Fibroblast of pulmonary artery (primary cell): ENCODE data around the gene FLII.

ENCODE experiments used
- DNase-seq: peaks from one replicate; pipeline ENCODE4 v3.0.0-alpha.2; 2010; ENCODE audit warnings: low read depth
- H3K4me3 ChIP-seq: replicated peaks from 2 replicates; pipeline ENCODE4 v1.5.1; 2011; ENCODE audit warnings: low read depth, mild to moderate bottlenecking, control low read depth, low read length, moderate library complexity
- CTCF ChIP-seq: IDR thresholded peaks from 2 replicates; pipeline ENCODE4 v1.5.1; 2011; ENCODE audit warnings: mild to moderate bottlenecking, control low read depth, low read length, inconsistent platforms; ENCODE audit errors: missing control alignments

Gene FLII

GRCh38 chr17:18206962-18207361 lies 51.6 kb downstream of the FLII start:
- TF ChIP-seq CTCF, result no peak
- H3K4me3 ChIP-seq, result no peak overlapping the region
- DNase-seq, result no peak

- DNase-seq, result no peak
- TF ChIP-seq CTCF, result no peak
- H3K4me3 ChIP-seq, result no peak overlapping the region
These were observed 52.7 kb downstream of the FLII start for GRCh38 chr17:18205861-18206260.

GRCh38 chr17:18203308-18203707 lies 55.2 kb downstream of the FLII start:
- no peak for TF ChIP-seq CTCF
- no peak overlapping the region for H3K4me3 ChIP-seq
- no peak for DNase-seq

GRCh38 chr17:18201108-18201507 lies 57.4 kb downstream of the FLII start:
- H3K4me3 ChIP-seq, result no peak overlapping the region
- no peak for TF ChIP-seq CTCF
- DNase-seq, result no peak

- TF ChIP-seq CTCF, result no peak
- DNase-seq, result no peak
- no peak overlapping the region for H3K4me3 ChIP-seq
These were observed 60.0 kb downstream of the FLII start for GRCh38 chr17:18198530-18198929.

- no peak for TF ChIP-seq CTCF
- H3K4me3 ChIP-seq, result no peak overlapping the region
- no peak for DNase-seq
These were observed 60.9 kb downstream of the FLII start for GRCh38 chr17:18197535-18198194.

- no peak for TF ChIP-seq CTCF
- no peak overlapping the region for H3K4me3 ChIP-seq
- no peak for DNase-seq
These were observed 63.3 kb downstream of the FLII start for GRCh38 chr17:18195246-18195645.
